Stimulated activated CD4-positive, alpha-beta T cell treated with anti-CD3 and anti-CD28 coated beads, Interleukin-12 subunit alpha, Interleukin-12 subunit beta, amount 100 ng/mL, for 48 hours (primary cell): Measurements from ENCODE around the gene KAT14.
"Not testable (repeated sequence)": the region's sequence is repeated elsewhere in the genome, so short reads cannot be mapped to it uniquely, and the experiment has no call there.

ENCODE experiments used
- DNase-seq, 3 donors: peaks; one replicate each; pipeline ENCODE4 v3.0.0-alpha.2; 2020; ENCODE audit warnings: low read depth in 2 of 3, low spot score in 1 of 3

The KAT14 gene

DNA sequence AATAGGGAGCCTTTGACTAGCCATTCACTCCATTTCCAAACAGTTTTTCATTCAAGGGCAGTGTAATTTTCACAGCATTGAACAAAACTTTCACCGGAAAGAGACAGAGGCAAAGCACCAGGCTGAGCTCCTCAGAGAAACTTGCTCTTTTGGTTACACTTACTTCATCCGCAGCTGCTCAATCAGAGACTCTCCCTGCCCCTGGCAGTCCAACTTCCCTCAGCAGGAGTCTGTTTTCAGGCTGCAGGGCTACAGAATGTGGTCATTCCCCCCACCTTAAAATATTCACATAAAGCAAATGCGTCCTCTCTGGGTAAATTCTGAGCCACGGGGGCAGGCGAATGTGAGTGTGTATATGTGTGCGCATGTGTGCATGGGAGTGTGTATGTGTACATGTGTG lies 80.6 kb downstream of the KAT14 start:
- DNase-seq = no peak

- DNase-seq = no peak
Observed at GRCh38 chr20:18223409-18223808, 85.7 kb downstream of the KAT14 start.

GRCh38 chr20:18224968-18225568 lies 87.4 kb downstream of the KAT14 start:
- no peak for DNase-seq

GRCh38 chr20:18225632-18226031 lies 88.0 kb downstream of the KAT14 start:
- DNase-seq = no peak

- DNase-seq = not testable (repeated sequence)
Observed at GRCh38 chr20:18226741-18227140, 89.1 kb downstream of the KAT14 start.

DNA sequence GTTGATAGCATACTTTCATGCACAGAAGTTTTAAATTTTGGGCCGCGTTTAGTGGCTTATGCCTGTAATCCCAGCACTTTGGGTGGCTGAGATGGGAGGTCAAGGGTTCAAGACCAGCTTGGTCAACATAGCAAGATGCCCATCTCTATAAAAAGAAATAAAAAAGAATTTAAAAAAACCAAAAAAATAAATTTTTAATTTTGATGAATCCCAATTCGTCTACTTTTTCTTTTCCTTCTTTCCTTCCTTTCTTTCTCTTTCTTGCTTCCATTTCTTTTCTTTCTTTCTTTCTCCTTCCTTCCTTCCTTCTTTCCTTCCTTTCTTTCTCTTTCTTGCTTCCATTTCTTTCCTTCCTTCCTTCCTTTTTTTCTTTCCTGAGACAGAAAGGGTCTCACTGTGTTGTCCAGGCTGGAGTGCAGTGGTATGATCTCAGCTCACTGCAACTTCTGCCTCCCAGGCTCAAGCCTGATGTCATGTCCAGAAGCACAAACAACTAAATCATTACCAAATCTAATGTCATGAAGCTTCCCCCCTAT lies 95.8 kb downstream of the KAT14 start:
- no peak for DNase-seq
